ENCODE measurements around the gene WFDC5.
"Not testable (repeated sequence)": the region's sequence is repeated elsewhere in the genome, so short reads cannot be mapped to it uniquely, and the experiment has no call there.

The WFDC5 gene, protein sequence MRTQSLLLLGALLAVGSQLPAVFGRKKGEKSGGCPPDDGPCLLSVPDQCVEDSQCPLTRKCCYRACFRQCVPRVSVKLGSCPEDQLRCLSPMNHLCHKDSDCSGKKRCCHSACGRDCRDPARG

DNA sequence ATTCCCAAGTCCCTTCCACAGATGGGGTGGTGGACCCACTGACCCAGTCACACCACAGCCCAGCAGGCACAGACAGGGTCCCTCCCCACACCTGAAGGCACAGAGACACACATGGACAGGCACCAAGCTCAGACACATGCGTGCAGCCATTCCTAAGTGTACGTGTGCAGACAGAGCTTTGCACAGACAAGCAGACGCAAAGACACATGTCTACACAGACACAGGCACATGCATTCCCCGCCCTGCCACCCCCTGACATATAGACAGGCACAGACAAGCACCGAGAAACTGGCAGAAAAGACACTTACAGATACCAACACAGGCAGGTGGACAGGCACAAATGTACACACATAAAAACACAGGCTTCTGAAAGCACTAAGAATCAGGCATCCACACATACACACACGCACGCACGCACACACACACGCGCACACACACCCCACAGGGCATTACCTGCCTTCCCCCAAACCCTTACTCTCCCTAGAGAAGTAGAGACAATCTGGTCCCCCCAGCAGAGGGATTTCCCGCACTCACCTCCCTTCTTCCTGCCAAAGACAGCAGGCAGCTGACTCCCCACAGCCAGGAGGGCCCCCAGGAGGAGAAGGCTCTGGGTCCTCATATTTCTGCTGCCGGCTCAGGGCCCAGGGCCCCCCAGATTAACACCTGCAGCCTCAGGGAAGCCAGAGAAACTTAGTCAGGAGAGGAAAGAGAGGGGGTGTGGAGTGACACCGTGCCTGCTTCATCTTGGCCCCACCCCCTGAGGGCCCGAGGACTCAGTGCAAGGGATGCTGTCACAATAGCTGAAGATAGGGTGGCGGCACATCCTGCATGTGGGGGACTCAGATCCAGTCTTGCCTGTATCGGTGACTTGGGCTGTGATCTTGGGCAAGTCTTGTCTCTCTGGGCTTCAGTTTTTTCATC, at the start of gene WFDC5:
Gene WFDC5, minus strand, starts transcription at position 710 of the 921 bp plus-strand sequence. Its CDS starts 91 bp downstream, at position 619.
- no peak for DNase-seq

DNA sequence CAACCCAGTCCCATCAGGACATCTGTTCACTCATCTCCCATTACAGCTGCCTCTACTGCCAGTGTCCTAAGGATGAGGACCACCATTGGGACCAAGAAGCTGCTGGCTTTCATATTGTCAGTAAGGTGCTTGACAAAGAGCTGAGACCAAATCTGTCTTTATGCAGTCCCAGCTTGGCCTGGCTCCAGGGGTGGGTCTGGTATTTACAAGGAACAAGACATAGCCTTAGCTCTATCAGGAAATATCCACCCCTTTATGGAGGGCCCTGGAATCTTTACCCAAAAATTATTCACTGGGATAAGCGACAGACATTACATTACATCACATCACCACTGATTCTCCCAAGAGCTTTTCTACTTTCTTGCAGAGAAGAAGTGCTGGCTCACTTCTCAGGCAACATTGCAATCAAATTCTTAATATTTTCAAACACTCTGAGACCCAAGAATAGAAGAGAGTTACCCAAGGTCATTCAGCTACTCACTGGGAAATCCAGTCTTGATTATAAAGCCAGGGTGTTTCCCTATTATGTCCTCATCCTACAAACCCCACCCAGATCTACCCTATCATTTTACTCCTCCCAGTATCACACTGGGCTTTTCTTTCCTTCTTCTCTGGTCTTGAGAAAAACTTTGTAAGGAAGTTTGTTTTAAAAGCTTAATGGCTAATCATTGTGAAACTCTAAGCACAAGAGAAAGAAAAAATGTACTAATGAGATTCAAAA, 48.3 kb upstream of the WFDC5 start:
- DNase-seq = no peak

GRCh38 chr20:45157962-45158361, 43.0 kb upstream of the WFDC5 start:
- no peak for DNase-seq

- no peak for DNase-seq
Measured at GRCh38 chr20:45156713-45157112, 41.7 kb upstream of the WFDC5 start.

DNA sequence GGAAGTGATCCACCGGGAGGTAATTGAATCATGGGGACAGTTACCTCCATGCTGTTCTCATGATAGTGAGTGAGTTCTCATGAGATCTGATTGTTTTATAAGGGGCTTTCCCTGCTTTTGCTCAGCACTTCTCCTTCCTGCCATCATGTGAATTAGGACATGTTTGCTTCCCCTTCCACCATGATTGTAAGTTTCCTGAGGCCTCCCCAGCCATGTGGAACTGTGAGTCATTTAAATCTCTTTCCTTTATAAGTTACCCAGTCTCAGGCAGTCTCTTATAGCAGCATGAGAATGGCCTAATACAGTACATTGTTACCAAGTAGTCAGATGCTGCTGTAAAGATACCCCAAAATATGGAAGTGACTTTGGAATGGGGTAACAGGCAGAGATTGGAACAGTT, 39.8 kb upstream of the WFDC5 start:
- DNase-seq = not testable (repeated sequence)

DNA sequence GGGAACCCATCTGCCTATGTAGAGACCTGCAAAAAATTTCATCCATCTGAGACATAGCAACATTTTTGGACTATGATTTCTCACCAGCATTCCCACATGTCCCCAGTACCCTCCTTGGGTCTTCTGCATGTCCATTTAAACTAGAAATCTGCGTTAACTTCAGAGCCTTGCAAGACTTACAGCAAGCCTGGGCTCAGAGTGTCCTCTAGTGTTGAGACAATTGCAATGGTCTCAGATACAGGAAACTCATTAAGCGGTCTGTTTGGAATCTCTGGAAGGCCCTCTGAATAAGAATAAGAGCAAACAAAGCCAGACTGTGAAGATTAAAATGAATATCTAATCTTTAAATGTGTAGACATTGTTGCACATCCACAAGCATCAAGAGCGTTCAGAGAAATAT, 39.2 kb upstream of the WFDC5 start:
- no peak for DNase-seq

DNA sequence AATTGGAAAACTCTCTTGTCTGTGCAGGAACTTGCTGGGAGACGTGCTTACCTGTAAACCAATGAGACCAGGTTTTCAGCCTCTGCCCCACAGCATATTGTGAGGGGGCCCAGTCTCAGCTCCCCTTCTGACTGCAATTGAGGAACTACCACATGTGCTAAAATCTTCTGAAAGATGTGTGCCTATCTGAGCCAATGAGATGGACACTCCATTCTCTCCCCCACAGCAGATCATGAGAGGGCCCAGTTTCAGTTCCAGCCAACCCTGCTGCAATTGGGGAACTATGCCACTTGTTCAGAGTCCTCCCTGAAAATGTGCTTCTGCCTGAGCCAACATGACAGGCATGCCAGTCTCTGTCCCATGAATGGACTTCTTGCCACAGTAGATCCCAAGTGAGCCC, 38.8 kb upstream of the WFDC5 start:
- DNase-seq = no peak

DNA sequence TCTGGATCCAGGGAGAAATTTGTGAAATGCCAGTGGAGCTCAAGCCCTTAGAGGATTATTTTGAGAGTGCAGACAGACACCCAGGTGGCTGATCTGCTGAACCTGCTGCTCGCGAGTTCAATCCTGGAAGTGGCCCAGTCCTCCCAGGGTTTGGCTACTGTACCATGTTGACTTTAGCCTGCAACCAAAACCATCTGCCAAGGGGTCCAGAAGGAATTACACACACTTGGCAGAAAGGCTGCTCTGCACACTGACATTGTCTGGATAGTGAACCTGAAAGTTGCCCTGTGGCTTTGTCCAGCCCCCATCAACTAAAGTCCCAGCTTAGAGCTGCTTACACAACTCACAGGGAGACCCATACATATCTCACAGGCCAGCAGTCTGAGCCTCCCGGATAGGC, 38.2 kb upstream of the WFDC5 start:
- no peak for DNase-seq

DNA sequence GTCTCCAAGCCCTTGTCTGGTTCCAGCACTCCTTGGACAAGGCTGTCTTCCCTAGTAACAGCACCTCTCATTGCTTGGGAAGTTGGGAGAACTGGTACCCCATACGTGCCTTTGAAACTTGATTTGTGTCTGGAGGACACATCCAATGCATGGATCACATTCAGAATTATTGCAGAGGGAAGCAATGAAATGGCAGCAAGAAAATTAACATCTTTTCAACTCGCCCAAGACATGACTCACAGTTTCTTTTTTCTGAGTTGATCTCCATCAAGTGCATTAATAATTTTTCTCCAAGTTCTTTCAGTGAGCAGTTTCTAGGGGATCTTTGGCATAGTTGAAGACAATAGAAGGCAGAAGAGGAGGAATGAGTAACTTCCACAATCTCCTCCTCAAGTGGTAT, 37.4 kb upstream of the WFDC5 start:
- DNase-seq = no peak

GRCh38 chr20:45149062-45149461, 34.1 kb upstream of the WFDC5 start:
- no peak for DNase-seq

GRCh38 chr20:45140836-45141235, 25.9 kb upstream of the WFDC5 start:
- no peak for DNase-seq

DNA sequence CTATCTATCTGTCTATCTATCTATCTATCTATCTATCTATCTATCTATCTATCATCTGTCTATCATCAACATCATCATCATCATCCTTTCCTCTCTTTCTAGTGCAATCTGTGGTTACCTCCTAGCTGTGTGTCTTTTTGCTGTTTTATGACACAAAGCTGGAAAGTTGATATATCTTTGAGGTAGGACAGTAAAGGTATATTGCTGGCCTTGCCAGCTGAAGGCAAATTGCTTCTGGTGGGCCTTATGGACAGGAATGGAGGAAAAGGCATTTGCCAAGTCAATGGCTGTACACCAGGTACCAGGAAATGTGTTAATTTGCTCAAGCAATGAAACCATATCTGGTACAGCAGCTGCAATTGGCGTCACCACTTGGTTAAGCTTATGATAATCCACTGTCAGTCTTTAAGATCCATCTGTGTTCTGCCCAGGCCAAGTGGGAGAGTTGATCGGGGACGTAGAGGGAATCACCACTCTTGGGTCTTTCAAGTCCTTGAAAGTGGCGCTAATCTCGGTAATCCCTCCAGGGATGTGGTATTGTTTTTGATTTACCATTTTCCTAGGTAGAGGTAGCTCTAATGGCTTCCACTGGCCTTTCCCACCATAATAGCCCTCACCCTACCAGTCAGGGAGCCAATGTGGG, 24.9 kb upstream of the WFDC5 start:
- DNase-seq = not testable (repeated sequence)

DNA sequence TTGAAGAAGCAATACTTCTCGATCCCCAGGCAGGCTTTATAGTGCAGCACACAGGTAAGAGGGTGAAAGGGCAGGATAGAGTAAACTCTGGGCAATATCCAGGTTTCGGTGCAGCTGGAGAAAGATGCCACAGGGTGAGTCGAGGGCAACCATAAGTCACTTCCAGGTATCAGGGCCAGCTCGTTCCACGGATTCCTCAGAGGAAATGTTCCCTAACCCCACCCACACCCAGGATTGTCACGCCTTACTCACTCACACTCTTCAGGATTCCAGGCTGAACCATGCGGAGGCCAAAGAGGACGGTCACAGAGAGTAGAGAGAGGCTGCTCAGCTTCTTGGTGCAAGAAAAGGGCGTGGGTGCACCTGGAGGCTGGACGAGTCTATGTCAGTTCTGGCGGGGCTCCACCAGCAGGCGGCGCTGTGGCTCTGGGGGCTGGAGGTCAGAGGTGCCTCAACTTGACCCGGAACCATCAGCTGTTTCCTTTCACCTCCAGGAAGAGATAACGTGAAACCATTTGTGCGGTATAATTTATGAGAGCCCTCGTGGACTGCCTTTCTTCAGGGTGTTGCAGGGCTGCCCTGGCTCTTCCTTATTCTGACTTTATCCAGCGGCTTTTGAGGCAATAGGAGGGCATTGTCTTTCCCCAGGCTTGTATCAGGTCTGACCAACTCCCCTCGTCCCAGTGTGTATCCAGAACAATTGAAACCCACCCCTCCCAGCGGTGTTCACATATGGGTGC, 23.8 kb upstream of the WFDC5 start:
- no peak for DNase-seq

DNA sequence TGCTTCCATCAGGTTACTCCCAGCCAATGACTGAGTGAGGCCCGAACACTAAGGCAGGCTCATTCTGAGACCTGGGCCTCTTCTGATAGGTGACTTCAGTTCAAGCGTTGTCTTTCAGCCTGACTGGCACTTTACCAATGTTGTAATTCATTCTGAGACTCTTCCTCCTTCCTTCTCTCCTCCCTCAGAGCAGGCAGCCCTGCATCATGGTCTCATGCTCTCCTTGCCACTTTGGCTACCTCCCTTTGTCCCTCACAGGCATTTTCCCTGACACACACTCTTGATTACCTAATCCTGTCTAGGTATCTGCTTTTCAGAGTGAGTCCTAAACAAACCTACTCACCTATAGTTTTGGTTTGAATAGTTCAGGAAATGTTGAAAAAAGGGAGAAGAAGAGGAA, 21.9 kb upstream of the WFDC5 start:
- no peak for DNase-seq

- DNase-seq = no peak
Measured at GRCh38 chr20:45128099-45128498, 13.1 kb upstream of the WFDC5 start.

DNA sequence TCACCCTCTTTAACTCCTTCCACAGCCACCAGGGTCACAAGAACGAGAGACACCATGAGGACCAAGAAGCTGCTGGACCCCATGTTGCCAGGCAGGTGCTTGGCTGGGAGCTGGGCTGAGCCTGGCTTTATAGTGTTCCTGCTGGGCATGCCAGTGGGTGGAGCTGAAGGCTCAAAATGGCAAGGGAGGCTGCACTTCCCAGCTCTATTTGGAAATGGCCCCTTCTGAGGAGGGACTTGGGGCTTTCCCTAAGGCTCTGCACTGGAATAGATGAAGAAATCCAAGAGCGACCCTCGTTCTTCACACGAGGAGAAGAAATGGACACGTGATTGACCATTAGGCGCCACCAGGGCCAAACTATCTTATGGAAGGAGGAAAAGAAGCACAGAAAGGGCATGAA, 9.4 kb upstream of the WFDC5 start, which contains the start of gene WFDC12:
Gene WFDC12, minus strand, starts transcription at position 101 of the 400 bp plus-strand sequence. Its CDS starts 18 bp downstream, at position 83.
- DNase-seq = no peak

DNA sequence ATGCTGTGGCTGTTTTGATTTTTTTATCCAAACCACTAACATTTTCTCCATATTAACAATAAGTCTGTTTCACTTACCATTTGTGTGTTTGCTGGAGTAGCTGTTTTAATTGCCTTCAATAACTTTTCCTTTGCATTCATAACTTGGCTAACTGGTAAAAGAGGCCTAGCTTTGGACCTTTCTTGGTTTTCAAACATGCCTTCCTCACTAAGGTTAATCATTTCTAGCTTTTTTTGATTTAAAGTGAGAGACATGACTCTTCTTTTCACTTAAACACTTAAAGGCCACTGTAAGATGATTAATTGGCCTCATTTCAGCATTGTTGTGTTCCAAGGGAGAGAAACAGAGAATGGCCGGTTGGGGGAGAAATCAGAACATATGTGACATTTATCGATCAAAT, 6.4 kb upstream of the WFDC5 start:
- no peak for DNase-seq

GRCh38 chr20:45119556-45120266, 4.7 kb upstream of the WFDC5 start:
- DNase-seq = no peak

GRCh38 chr20:45118028-45118427, 3.1 kb upstream of the WFDC5 start:
- DNase-seq = no peak

DNA sequence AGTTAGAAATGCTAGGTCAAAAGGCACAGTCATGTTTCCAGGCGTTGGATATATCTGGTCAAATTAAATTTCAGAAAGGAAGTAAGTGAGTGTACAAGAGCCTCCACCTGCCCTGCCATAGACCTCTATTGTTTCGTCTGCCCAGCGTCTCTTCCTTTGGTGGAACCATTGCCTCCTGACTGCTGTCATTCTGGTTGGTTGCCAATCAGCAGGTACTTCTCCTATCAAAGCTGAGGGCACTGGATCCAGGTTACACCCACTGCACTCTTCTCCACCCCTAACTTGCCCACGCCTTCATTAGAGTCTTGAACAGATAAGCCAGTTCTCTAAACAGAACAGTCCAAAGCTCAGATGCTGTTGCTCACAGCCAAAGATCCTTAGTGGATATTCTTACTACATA, 2.6 kb upstream of the WFDC5 start:
- DNase-seq = no peak

DNA sequence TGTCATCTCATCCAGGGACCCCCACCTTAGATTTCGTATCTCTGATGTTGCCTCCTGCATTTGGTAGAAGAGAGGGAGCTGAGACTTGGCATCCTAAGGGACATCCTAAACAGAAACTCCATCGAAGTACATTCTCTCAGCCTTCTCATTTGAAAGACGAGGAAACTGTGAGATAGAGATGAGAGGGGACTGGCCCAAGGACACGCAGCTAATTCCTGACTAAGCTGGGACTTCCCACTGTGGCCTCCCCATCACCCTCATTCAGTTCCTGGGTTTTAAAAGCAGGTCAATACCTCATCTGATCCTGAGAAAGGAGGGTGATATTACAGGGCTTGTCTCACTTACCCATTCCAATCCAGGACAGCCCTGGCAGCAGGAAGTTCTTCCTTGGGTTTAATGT, 855 bp upstream of the WFDC5 start:
- DNase-seq = no peak

- DNase-seq = no peak
Measured at GRCh38 chr20:45115386-45115774, 406 bp upstream of the WFDC5 start.

Data from NCI-H1436 (cell line).